GM21360 (cell line): Measurements from ENCODE around the gene ZNF346.

ENCODE experiments used
- ATAC-seq: cut with Tn5 transposase; IDR thresholded peaks from one replicate; pipeline ENCODE4 v1.9.1; 2021; ENCODE audit warnings: mild to moderate bottlenecking, moderate library complexity; ENCODE audit not compliant: unreplicated experiment

ZNF346 gene

DNA sequence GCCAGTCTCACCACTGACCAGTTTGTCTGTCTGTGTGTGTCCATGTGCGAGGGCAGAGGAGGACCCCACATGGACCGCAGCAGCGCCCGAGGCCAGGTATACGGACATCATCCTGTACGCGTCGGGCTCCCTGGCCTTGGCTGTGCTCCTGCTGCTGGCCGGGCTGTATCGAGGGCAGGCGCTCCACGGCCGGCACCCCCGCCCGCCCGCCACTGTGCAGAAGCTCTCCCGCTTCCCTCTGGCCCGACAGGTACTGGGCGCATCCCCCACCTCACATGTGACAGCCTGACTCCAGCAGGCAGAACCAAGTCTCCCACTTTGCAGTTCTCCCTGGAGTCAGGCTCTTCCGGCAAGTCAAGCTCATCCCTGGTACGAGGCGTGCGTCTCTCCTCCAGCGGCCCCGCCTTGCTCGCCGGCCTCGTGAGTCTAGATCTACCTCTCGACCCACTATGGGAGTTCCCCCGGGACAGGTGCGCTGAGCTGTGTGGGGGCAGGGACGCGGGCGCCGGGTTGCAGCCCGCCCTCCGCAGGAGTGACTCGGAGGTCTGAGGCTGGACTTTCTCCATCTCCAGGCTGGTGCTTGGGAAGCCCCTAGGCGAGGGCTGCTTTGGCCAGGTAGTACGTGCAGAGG is 70.7 kb downstream of the ZNF346 start:
- ATAC-seq = no peak

DNA sequence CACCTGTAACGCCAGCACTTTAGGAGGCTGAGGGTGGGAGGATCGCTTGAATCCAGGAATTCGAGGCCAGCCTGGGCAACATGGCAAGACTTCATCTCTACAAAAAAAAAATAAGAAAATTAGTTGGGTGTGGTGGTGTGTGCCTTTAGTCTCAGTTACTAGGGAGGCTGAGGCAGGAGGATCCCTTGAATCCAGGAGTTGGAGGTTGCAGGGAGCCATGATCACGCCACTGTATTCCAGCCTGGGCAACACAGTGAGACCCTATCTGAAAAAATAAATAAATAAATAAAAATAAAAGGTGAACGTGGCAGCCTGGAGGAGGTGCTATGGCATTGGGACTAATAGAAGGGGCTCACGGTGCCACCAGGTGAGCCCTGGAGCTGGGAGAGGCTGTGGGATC is 71.3 kb downstream of the ZNF346 start:
- no peak for ATAC-seq

DNA sequence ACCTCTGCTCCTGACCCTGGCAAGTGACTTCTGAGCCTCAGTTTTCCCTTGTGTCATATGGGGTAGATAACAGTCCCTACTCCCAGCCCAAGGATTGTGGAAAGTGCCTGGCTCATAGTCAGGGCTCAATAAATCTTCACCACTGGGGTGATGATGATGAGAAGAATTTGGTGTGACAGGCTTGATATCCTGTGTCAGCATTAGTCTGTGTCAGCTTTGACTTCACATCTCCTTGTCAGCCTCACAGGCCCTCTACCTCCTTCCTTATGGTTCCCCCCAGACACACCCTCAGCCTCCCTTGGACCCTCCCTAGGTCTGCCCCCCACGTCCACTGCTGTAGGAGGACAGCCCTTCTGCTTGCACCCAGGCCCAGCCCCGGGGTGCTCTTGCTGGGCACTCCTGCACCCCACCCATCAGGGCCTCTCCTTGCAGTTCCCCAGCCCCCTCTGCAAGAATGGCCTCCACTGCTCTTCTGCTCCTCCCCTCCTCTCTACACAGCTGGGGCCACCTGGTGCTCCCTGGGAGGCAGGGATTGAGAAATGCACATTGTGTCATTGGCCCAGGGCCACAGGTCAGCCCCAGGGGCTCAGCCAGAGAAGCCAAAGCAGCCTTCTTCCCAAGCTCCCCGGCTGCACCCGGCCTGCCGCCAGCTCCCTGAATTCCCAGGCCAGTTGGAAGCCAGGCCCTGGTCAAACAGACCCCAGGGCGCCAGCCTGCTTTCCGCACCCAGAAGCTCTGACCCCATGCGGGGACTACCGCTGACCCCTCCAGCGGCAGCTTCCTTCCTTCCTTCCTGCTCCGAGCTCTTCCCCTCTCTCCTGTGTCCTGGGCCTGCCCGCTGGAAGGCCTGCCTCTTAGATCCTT is 72.0 kb downstream of the ZNF346 start:
- ATAC-seq = no peak

- ATAC-seq = no peak
These were observed 72.7 kb downstream of the ZNF346 start for GRCh38 chr5:177095088-177095669.

- no peak for ATAC-seq
These were observed 73.9 kb downstream of the ZNF346 start for GRCh38 chr5:177096162-177097015.

GRCh38 chr5:177097016-177097985 is 74.8 kb downstream of the ZNF346 start:
- ATAC-seq = no peak

DNA sequence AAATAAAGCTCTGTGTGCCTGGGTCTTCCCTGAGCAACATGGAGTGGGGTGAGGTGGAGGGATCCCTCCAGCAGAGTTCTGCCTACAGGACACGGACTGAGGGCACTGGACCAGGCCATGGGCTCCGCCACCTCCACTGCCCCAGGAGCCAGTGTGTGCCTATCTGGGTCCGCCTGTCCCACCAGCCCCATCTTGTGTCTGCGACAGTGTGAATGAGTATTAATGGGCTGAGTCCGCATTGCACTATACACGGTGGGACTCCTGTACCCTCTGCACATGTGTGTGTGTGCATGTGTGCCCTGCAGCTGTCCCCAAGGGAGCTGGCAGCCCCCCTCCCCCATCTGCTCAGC is 75.6 kb downstream of the ZNF346 start:
- no peak for ATAC-seq

DNA sequence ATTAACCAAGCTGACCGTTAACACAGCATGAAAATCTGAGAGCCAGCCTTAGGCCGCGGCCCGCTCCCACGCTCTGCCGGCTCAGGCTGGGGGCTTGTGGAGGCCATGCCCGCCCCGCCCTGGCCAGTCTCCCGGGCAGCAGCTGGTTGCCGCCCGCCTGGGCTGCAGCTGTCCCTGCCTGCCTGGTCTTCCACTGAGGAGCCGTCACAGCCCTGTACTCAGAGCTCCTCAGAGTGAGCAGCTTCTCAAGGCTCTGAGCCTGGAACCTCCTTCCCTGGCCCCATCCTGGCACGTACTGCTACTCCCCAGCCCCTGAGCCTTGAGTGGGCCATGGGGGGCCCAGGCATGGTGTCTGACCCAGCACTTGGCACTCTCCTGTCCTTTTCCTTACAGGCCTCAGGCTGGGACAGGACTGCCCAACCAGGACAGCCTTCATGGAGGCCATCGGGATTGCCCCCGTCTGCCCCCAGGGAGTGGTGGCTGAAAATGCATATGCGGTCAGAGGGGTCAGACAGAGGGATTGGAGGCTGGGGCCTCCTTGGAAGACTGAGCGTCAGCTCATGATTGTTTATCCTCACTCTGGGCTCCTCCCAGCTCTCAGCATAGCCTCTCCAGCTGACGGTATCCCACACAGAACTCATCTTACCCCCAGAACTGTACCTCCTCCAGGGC is 76.1 kb downstream of the ZNF346 start:
- ATAC-seq = no peak

DNA sequence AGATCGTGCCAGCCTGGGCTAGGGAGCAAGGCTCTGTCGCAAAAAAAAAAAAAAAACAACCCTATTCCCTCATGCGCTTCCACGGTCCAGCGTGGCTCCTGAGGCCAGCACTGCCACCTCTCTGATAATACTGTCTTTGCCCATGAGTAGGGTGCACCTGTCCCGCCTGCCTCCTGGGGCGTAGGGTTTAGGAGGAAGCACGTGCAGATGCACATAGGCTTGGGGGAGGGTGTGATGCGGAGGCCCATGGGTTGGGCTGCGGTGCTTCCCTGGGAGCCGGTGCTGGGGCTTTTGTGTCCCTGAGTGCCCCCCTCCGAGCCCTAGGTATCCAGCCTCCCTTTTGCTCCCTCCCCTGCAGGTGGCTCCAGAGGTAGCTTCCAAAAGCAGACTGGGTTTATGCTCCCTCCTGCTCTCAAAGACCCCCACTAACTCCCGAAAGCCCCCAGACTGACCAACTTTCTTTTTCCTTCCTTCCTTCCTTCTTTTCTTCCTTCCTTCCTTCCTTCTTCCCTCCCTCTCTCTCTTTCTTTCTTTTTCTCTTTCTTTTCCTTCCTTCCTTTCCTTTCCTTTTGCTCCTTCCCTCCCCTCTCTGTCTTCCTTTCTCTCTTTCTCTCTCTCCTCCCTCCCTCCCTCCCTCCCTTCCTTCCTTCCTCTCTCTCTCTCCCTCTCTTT is 77.1 kb downstream of the ZNF346 start:
- ATAC-seq = no peak

GRCh38 chr5:177100714-177101121 is 78.2 kb downstream of the ZNF346 start:
- ATAC-seq = no peak

DNA sequence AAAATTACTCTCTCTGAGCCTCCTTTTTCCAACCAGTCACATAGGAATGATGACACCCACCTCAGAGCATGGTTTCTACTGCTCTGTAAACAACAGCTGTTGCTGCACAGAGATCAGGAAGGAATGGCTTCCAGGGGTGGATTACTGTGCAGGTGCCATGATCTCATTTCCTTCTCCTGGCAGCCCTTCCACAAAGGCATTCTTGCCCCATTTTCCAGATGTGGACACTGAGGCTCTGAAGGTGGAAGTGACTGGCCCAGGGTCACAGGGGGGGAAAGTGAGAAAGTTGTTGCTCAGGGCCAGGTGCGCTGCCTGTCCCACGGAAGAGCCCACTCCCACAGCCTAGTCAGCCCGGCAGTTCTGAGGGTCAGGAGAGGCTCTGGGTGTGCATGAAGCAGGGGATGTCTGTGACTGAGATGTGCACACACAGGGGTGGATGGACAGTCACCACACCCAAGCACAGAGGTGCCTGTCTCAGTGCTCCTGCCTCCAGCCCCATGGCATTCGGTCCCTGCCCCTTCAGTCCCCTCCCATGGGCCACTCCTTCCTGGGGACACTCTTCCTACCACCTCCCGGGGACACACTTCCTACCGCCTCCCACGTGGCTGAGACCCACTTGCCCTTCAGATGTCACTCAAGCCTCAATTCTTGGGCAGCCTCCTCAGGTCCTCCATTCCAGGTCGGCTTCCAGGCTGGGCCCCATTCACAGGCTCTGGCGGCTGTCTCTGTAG is 81.2 kb downstream of the ZNF346 start:
- no peak for ATAC-seq

GRCh38 chr5:177105691-177106476 is 83.4 kb downstream of the ZNF346 start:
- ATAC-seq = no peak

DNA sequence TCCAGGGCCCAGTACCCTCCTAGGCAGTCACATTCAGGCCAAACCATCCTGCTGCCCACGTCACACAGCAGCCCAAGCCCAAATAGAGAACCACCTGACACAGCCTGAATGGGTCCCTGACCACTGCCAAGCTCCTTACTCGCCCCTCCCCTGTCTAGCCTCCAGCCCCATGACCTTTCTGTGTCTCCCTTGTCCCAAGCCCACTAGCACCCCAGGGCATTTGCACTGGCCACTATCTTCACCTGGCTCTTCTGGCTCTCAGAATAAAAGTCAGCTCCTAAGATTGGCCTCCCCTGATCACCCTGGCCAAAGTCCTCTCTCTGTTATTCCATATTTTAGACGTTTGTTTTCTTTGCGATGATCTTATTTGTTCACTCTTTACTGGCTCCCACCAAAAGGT is 84.7 kb downstream of the ZNF346 start:
- no peak for ATAC-seq

- no peak for ATAC-seq
These were observed 87.3 kb downstream of the ZNF346 start for GRCh38 chr5:177109810-177110209.

DNA sequence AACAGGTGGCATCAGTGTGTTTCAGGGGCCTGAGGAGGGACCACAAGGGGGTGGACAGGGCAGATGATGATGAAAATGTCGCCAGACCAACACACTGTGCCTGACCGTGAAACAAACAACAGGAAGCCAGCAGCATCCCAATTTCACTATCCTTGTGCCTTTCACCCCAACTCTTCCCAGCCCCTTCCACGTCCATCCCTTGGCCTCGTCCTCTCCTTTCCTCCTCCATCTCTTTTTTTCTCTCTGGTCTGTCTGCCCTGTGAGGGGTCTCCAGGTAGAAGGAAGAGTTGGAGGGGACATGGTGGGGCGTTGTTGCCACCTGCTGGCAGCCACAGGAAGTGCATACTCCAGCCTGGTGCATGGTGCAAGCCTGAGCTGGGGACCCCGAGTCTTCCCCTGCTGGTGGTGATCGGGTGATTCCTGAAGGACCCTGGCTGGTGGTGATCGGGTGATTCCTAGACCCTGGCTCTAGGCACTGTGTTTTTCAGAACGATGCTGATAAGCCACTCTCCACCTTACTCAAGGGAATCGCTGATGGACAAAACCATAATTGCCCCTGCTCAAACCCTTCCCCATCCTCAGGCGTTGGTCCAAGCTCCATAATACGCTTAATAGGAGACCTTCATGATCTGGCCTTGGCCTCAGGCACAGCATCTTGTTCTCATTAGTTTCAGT is 89.4 kb downstream of the ZNF346 start:
- peak; percentile 64 for ATAC-seq

DNA sequence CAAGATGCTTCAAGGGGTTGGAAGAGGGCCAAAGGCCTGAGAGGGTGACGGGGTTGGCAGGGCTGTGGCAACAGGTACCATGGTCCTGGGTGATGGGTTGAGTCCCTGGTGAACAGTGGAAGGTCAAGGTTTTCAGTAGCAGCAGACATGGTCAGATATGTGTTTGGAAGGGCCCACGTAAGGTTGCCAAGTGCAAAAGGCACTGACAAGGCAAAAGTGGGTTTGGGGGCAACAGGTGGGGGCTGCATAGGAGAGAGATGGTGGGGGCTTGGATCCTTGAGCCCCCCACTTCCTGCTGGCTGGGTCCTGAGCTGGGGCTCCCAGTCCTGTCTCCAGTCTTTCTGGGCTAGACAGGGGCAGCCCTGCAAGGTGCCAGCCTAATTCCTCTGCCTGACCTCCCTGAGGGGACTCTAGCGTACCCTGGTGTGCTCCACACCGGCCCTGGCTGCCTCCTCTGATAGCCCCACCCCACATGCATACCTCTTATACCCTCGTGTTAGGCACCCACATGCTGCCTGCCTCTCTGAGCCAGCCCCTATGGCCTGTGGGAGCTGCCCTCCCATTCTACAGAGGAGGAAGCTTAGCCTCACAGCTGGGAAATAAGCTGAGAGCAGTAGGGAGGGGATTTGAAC is 90.2 kb downstream of the ZNF346 start:
- ATAC-seq = no peak
